ENCODE results near the gene DLX3. TPM values are rescaled to one million over a fixed set of nuclear protein-coding genes. Genes with fewer than 3 reads are reported as not detected.

The DLX3 gene
- polyA plus RNA-seq, 2 of the 4 experiments (the other 2 are of a cell fraction) = 0.17 TPM; not detected in 1

DNA sequence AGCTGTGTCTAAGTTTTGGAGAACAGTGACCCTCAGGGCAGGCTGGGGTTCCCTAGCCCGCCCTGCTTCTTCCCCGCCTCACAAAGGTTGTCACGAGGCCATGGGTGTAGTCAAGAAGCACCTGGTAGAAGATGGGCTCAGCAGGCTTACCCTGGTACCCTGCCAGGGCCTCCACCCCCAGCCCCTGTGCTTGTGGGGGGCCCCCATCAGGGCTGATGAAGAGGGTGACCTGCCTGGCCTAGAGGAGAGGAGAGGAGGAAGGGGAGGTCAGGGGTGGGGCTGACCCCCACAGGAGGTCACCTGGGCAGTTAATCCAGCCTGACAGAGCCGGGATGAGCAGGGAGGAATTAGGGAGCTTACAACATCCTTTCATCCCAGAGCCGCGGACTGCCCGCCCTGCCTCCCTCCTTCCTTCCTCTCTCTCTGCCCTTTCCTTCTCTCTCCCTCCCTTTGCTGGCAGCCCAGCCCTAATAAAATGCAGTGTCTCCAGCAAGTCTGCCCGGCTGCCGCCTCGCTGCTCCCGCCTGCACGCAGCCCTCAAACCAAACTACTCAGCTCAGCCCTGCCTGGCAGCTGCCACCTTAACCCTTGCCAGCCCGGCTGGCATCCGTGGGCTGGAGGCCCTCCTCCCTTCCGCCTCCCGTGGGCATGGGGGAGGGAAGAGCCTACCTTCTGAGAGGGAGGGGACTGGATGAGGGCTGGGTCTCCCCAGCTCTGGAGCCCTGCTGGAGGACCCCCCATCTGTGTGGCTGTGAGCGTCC, 7.2 kb downstream of the DLX3 start:
- Histone ChIP-seq H3K9me3 (no peaks in the 10 kb centered on the region), H3K4me2 (peak overlapping the region; percentile 57), H3K4me1 (peaks cover 12% of the 10 kb centered on the region), H3K27ac (peak overlapping the region in 1 of 2 experiments; percentile 41; a peak in 2 of 6 replicates), H3K4me3 (no peak overlapping the region)
- POLR2A ChIA-PET = no interaction called here
- ATAC-seq (peak; percentile 52 to 81; a peak in 5 of 6 replicates), DNase-seq (ENCODE audit: low read depth in 1 of 2, low spot score in 1 of 2) (peak in 1 of 2 experiments; percentile 59), FAIRE-seq (no peak)
- no peak for TF ChIP-seq MAZ (IDR thresholded peaks at IDR 0.05; ENCODE audit: borderline replicate concordance, low read depth, low read length)
- TF ChIP-seq, protein P1, sequence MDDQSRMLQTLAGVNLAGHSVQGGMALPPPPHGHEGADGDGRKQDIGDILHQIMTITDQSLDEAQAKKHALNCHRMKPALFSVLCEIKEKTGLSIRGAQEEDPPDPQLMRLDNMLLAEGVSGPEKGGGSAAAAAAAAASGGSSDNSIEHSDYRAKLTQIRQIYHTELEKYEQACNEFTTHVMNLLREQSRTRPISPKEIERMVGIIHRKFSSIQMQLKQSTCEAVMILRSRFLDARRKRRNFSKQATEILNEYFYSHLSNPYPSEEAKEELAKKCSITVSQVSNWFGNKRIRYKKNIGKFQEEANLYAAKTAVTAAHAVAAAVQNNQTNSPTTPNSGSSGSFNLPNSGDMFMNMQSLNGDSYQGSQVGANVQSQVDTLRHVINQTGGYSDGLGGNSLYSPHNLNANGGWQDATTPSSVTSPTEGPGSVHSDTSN (IDR thresholded peaks at IDR 0.05) = no peak
- no peak for TF ChIP-seq EP300 (IDR thresholded peaks at IDR 0.05)
- TF ChIP-seq MAX (IDR thresholded peaks at IDR 0.05) = 0 out of 2 replicates have a peak, but pooled peaks have one; percentile 29
- TF ChIP-seq MYC (IDR thresholded peaks at IDR 0.05; ENCODE audit: borderline replicate concordance, low read length) = no peak
- TF ChIP-seq POLR2AphosphoS2 (conservative IDR thresholded peaks at IDR 0.05; ENCODE audit: low read length) = no peak
- no peak for TF ChIP-seq TFCP2L1 (CRISPR knock-in tag; IDR thresholded peaks at IDR 0.05)
- TF ChIP-seq SREBF2 (IDR thresholded peaks at IDR 0.05) = no peak
- no peak for TF ChIP-seq HOXA7 (CRISPR knock-in tag; IDR thresholded peaks at IDR 0.05)
- CTCF ChIA-PET = interaction anchor here (0.6 to 82.2 kb wide), 9 partner anchors 8 to 417 kb away, joined by 3 to 2613 read pairs (median 4); partner anchors contain the start of genes DLX3 and TAC4
- 27% methylated on average over 17 of the region's 17 CpGs for whole genome bisulfite sequencing (ENCODE audit: missing lambda C conversion rate)

DNA sequence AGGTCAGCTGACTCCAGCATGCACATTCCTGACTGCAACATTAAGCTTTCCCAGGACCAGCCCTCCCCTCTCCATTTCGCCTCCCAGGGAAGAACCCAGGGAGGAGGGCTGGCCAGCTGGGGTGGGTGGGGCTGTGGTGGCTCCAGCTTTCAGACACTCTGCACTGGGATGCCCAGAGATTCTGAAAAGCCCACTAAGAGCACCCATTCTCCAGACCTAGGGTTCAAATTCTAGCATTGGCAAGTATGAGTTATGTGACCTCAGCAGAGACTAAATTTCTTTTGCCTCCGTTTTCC, 7.8 kb downstream of the DLX3 start:
- H3K4me3 ChIP-seq = no peak overlapping the region
- CTCF ChIA-PET = interaction anchor here (4.0 to 82.2 kb wide), 4 partner anchors 8 to 122 kb away, joined by 26 to 2613 read pairs (median 984); partner anchors contain the start of genes DLX3 and TAC4
- POLR2A ChIA-PET = interaction anchor here (0.6 kb wide), 1 partner anchor 74 kb away, joined by 5 read pairs; no protein-coding TSS in a partner anchor
- no peak overlapping the region for H3K4me2 ChIP-seq
- no peak for DNase-seq (ENCODE audit: low read depth in 1 of 2, low spot score in 1 of 2)
- H3K9me3 ChIP-seq = no peaks in the 10 kb centered on the region
- H3K27ac ChIP-seq = no peak overlapping the region
- no peak for FAIRE-seq
- H3K4me1 ChIP-seq = peaks cover 12% of the 10 kb centered on the region
- TF ChIP-seq, protein P2, sequence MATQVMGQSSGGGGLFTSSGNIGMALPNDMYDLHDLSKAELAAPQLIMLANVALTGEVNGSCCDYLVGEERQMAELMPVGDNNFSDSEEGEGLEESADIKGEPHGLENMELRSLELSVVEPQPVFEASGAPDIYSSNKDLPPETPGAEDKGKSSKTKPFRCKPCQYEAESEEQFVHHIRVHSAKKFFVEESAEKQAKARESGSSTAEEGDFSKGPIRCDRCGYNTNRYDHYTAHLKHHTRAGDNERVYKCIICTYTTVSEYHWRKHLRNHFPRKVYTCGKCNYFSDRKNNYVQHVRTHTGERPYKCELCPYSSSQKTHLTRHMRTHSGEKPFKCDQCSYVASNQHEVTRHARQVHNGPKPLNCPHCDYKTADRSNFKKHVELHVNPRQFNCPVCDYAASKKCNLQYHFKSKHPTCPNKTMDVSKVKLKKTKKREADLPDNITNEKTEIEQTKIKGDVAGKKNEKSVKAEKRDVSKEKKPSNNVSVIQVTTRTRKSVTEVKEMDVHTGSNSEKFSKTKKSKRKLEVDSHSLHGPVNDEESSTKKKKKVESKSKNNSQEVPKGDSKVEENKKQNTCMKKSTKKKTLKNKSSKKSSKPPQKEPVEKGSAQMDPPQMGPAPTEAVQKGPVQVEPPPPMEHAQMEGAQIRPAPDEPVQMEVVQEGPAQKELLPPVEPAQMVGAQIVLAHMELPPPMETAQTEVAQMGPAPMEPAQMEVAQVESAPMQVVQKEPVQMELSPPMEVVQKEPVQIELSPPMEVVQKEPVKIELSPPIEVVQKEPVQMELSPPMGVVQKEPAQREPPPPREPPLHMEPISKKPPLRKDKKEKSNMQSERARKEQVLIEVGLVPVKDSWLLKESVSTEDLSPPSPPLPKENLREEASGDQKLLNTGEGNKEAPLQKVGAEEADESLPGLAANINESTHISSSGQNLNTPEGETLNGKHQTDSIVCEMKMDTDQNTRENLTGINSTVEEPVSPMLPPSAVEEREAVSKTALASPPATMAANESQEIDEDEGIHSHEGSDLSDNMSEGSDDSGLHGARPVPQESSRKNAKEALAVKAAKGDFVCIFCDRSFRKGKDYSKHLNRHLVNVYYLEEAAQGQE (IDR thresholded peaks at IDR 0.05) = peak; percentile 29; the same call in 1 of the 2 replicates
- TF ChIP-seq MAX (IDR thresholded peaks at IDR 0.05) (no peak), ESRRA (IDR thresholded peaks at IDR 0.05; ENCODE audit: borderline replicate concordance, low read length) (no peak), HOXA7 (CRISPR knock-in tag; IDR thresholded peaks at IDR 0.05) (no peak)
- no peak for ATAC-seq
- WGBS (ENCODE audit: missing lambda C conversion rate) = 54% methylated on average over 2 of the region's 2 CpGs

DNA sequence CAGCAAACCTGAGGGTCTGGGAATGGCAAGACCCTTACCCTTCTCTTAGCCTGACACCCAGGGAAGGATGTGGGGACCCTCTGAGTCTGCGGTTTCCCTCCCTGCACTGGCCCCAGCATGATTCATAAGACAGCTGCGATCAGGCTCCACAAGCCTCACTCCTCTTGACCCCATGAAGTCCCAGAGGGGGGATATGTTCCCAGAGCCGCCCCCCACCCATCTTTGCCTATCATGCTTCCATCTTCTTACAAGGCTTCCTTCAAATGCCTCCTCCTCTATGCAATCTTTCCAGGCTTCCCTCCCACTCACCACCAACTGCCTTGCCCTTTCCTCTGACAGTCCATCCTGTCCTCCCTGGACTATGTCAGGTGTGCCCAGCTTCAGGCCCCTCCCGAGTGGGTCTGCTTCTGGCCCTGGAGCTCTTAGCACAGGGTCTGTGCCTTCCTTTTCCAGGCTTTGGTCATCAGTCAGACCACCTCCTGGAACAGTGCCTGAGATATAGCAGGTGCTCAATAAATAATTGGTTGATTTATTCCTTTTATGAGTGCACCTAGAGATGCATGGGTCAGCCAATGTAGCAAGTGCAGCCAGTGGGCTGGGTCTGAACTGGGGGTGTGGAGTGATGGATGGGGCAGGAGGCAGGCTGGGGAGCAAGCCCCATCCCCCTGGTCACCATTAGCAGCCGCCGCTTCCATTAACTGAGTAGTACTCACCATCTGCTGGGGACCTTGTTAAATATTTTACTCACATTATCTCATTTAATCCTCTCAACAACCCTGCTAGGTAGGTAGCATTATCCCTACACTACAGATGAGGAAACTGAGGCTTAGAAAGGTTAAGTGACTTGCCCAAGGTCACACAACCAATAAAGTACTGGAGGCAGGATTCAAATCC, 8.4 kb downstream of the DLX3 start:
- Histone ChIP-seq H3K9me3 (no peaks in the 10 kb centered on the region), H3K4me2 (no peak overlapping the region), H3K4me1 (peaks cover 12% of the 10 kb centered on the region), H3K4me3 (no peak overlapping the region), H3K27ac (no peak overlapping the region)
- TF ChIP-seq ATOH8 (CRISPR knock-in tag; IDR thresholded peaks at IDR 0.05; ENCODE audit: low read depth) (no peak), ESRRA (IDR thresholded peaks at IDR 0.05; ENCODE audit: borderline replicate concordance, low read length) (peak; percentile 52; the same call in 1 of the 2 replicates)
- 39% methylated on average over 6 of the region's 6 CpGs for WGBS (ENCODE audit: missing lambda C conversion rate)
- POLR2A ChIA-PET = interaction anchor here (0.6 kb wide), 1 partner anchor 75 kb away, joined by 5 read pairs; no protein-coding TSS in a partner anchor
- DNase-seq (ENCODE audit: low read depth in 1 of 2, low spot score in 1 of 2) (no peak), FAIRE-seq (no peak), ATAC-seq (no peak)
- CTCF ChIA-PET = interaction anchor here (1.0 to 82.2 kb wide), 6 partner anchors 9 to 430 kb away, joined by 3 to 2613 read pairs (median 196); partner anchors contain the start of genes DLX3 and TAC4

Measured in A549 (cell line).